Measurements from ENCODE around the gene DLK1. TPM values are rescaled to one million over a fixed set of nuclear protein-coding genes. Genes with fewer than 3 reads are reported as not detected.

DLK1 gene
- total RNA-seq, 1 donor from 2014 or later: 0.86 TPM

DNA sequence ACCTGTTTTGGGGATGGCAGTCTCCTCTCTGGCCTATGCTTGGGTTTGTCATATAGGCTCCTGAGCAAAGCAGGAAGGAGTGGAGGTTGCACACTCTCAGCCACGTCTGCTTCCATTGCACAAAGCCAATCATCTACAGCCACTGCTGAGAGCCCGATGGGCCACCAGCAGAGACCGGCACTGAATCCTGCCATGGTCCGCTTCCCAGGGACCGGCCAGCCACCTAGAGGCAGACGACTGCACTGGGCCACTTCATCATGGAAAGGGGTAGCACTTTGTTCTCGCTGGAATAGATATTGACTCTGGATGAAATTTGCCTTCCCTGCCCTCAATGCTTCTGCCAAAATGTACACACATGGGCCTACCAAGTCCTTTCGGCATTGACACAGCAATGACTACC is 22.3 kb downstream of the DLK1 start:
- no peaks in the 10 kb centered on the region for H3K4me1 Mint-ChIP-seq (ENCODE audit: unreplicated experiment)
- DNase-seq (ENCODE audit: extremely low spot score, unreplicated experiment): no peak
- H3K4me3 Mint-ChIP-seq (ENCODE audit: unreplicated experiment): no peak overlapping the region
- peaks cover 5% of the 10 kb centered on the region for H3K27me3 Mint-ChIP-seq (ENCODE audit: unreplicated experiment)
- H3K36me3 Mint-ChIP-seq (ENCODE audit: unreplicated experiment): peaks cover 2% of the 10 kb centered on the region
- TF ChIP-seq, protein P1, sequence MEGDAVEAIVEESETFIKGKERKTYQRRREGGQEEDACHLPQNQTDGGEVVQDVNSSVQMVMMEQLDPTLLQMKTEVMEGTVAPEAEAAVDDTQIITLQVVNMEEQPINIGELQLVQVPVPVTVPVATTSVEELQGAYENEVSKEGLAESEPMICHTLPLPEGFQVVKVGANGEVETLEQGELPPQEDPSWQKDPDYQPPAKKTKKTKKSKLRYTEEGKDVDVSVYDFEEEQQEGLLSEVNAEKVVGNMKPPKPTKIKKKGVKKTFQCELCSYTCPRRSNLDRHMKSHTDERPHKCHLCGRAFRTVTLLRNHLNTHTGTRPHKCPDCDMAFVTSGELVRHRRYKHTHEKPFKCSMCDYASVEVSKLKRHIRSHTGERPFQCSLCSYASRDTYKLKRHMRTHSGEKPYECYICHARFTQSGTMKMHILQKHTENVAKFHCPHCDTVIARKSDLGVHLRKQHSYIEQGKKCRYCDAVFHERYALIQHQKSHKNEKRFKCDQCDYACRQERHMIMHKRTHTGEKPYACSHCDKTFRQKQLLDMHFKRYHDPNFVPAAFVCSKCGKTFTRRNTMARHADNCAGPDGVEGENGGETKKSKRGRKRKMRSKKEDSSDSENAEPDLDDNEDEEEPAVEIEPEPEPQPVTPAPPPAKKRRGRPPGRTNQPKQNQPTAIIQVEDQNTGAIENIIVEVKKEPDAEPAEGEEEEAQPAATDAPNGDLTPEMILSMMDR (IDR thresholded peaks at IDR 0.05): no peak
- no peaks in the 10 kb centered on the region for H3K9me3 Mint-ChIP-seq (ENCODE audit: unreplicated experiment)
- no peak overlapping the region for H3K27ac Mint-ChIP-seq (ENCODE audit: unreplicated experiment)

DNA sequence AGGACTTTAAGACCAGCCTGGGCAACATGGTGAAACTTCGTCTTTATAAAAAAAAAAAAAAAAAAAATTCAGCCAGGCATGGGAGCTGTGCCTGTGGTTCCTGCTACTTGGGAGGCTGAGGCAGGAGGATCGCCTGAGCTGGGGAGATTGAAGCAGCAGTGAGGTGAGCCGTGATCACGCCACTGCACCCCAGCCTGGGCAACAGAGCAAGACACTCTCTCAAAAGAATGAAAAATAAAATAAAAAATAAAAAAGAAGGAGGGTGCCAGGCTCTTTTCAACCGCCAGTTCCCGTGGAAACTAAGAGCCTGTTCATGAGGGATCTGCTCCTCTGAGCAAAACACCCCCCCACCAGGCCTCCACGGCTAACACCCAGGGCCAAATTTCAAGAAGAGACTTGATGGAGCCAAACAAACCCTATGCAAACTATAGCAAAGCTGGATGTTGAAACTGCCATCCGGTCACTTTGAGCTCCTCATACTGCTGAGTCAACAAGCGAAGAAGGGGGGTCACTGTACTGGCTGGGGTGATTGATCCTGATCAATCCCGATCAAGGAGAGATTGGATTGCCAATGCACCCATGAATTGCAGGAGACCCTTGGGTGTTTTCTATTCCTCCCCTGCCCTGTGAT is 23.4 kb downstream of the DLK1 start:
- Mint-ChIP-seq H3K9me3 (ENCODE audit: unreplicated experiment) (no peaks in the 10 kb centered on the region), H3K27ac (ENCODE audit: unreplicated experiment) (no peak overlapping the region), H3K27me3 (ENCODE audit: unreplicated experiment) (peaks cover 3% of the 10 kb centered on the region), H3K4me3 (ENCODE audit: unreplicated experiment) (no peak overlapping the region), H3K36me3 (ENCODE audit: unreplicated experiment) (peaks cover 2% of the 10 kb centered on the region), H3K4me1 (ENCODE audit: unreplicated experiment) (no peaks in the 10 kb centered on the region)
- TF ChIP-seq, protein P1 (IDR thresholded peaks at IDR 0.05): no peak
- DNase-seq (ENCODE audit: extremely low spot score, unreplicated experiment): no peak

GRCh38 chr14:100750762-100751699 is 24.3 kb downstream of the DLK1 start:
- H3K27me3 Mint-ChIP-seq (ENCODE audit: unreplicated experiment): peaks cover 7% of the 10 kb centered on the region
- H3K27ac Mint-ChIP-seq (ENCODE audit: unreplicated experiment): no peak overlapping the region
- no peak for DNase-seq (ENCODE audit: extremely low spot score, unreplicated experiment)
- H3K9me3 Mint-ChIP-seq (ENCODE audit: unreplicated experiment): no peaks in the 10 kb centered on the region
- peaks cover 2% of the 10 kb centered on the region for H3K36me3 Mint-ChIP-seq (ENCODE audit: unreplicated experiment)
- H3K4me3 Mint-ChIP-seq (ENCODE audit: unreplicated experiment): no peak overlapping the region
- TF ChIP-seq, protein P1 (IDR thresholded peaks at IDR 0.05): no peak
- H3K4me1 Mint-ChIP-seq (ENCODE audit: unreplicated experiment): no peaks in the 10 kb centered on the region

DNA sequence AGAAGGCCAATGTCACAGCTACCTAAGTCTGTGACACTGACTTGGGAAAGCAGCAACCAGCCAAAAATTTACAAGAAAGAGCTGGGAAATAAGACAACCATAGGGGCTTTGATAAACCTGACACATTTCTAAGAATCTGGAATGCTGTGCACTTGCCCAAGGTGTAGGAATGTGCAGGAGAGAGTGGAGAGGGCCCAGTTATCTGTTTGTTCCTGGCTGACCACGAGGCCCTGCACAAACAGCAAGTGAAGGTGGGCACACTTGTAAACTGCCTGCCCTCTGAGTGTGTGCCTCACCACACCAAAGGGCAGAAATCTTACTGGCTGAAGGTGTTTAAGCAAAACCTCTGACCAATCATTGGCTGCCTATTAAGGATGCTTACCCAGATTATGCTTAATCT is 27.3 kb downstream of the DLK1 start:
- Mint-ChIP-seq H3K4me1 (ENCODE audit: unreplicated experiment) (no peaks in the 10 kb centered on the region), H3K27ac (ENCODE audit: unreplicated experiment) (no peak overlapping the region), H3K27me3 (ENCODE audit: unreplicated experiment) (peaks cover 7% of the 10 kb centered on the region), H3K9me3 (ENCODE audit: unreplicated experiment) (no peaks in the 10 kb centered on the region), H3K4me3 (ENCODE audit: unreplicated experiment) (no peak overlapping the region), H3K36me3 (ENCODE audit: unreplicated experiment) (peaks cover 2% of the 10 kb centered on the region)
- TF ChIP-seq, protein P1 (IDR thresholded peaks at IDR 0.05): no peak
- DNase-seq (ENCODE audit: extremely low spot score, unreplicated experiment): no peak

DNA sequence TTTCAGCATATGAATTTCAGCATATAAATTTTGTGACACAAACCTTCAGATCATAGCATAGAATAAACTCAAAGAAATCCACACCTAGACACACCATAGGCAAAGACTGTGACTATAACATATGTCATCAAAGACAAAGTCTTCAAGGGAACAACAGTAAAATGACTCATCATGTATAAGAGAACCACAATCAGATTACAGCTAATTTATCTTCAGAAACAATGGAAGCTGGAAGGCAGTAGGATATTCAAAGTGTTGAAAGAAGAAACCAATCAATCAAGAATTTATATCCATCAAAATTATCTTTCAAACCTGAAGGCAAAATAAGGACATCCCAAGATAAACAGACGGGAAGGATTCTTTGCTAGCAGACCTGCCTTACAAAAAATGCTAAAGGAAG is 29.0 kb downstream of the DLK1 start:
- no peak for DNase-seq (ENCODE audit: extremely low spot score, unreplicated experiment)
- peaks cover 11% of the 10 kb centered on the region for H3K27me3 Mint-ChIP-seq (ENCODE audit: unreplicated experiment)
- no peaks in the 10 kb centered on the region for H3K9me3 Mint-ChIP-seq (ENCODE audit: unreplicated experiment)
- TF ChIP-seq, protein P1 (IDR thresholded peaks at IDR 0.05): no peak
- H3K4me3 Mint-ChIP-seq (ENCODE audit: unreplicated experiment): no peak overlapping the region
- H3K36me3 Mint-ChIP-seq (ENCODE audit: unreplicated experiment): peaks cover 2% of the 10 kb centered on the region
- no peaks in the 10 kb centered on the region for H3K4me1 Mint-ChIP-seq (ENCODE audit: unreplicated experiment)
- H3K27ac Mint-ChIP-seq (ENCODE audit: unreplicated experiment): no peak overlapping the region

All from osteocyte (in vitro differentiated cells).